GM21576 (cell line): ENCODE measurements around the gene CHD5.
"Not testable (repeated sequence)": the region's sequence is repeated elsewhere in the genome, so short reads cannot be mapped to it uniquely, and the experiment has no call there.

ENCODE experiments used
- ATAC-seq: cut with Tn5 transposase; IDR thresholded peaks from one replicate; pipeline ENCODE4 v1.9.1; 2021; ENCODE audit warnings: mild to moderate bottlenecking, moderate library complexity; ENCODE audit not compliant: unreplicated experiment

Gene CHD5

DNA sequence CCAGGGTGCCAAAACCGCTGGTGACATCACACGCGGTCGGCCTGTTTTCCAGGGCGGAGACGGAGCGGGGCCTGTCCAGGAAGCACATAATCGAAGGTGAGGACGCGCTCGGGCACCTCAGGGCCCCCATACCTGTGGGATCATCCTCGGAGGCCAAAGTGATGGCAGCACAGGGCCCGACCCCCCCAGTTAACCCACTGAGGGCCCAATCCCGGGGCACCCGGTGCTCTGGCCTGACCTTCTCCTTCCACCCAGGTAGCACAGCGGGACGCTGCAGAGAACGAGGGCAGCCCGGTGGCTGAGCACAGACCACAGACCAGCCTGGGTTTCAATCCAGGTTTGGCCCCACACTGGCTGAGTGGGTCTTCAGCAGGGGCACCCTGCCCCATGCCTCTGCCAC, 91.2 kb downstream of the CHD5 start:
- ATAC-seq, result no peak

DNA sequence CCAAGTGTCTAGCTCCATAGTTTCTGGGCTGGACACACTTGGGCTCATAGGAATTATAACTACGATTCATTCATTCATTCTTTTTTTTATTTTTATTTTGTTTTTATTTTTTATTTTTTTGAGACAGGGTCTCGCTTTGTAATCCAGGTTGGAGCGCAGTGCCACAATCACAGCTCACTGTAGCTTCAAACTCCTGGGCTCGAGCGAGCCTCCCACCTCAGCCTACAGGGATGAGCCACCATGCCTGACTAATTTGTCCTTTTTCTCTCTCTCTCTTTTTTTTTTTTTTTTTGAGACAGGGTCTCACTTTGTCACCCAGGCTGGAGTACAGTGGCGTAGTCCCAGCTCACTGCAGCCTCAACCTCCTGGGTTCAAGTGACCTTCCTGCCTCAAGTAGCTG, 92.2 kb downstream of the CHD5 start:
- no peak for ATAC-seq

DNA sequence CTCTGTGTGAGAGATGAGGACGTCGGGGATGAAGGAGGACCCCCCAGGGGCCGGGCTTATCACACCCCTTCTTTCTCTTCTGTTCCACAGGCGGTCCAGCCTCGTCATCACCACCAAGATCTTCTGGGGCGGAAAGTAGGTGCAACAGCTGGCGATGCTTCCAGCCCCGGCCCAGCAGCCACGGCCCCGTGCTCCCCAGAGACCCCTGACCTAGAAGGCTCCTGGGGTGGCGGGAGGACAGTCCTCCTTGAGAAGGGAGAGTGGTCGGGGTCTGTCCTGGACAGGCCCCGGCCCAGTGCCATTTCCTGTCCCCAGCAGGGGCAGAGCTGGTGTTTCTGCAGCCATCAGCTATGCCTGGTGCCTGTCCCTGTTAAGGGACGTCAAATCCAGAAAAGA, 92.7 kb downstream of the CHD5 start:
- no peak for ATAC-seq

DNA sequence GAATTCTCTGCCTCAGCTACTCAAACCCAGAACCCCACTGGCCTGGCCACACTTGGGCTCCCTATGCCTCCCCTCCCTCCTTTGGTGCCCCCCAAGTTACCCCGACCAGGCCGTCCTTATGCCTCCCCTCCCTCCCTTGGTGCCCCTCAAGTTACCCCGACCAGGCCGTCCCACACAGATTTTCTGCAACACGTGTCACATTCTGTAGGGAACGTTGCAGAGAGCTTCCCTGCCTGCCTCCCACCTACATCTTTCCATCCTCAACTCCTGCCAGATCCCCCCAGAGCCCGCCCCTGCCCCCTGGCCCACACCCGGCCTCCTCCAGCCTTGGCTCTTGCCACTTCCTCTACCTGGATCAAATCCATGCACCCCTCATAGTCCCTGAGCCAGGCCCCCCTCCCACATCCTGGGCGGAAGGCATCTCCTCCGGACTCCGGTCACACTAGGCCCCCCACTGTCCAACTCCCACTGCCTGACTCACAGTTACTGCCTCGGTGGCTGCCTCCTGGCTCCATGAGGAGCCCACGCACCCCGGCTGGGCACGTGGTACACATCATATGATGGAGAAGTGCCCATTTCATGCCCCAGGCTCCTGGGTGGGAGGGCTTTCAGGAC, 93.3 kb downstream of the CHD5 start:
- no peak for ATAC-seq

DNA sequence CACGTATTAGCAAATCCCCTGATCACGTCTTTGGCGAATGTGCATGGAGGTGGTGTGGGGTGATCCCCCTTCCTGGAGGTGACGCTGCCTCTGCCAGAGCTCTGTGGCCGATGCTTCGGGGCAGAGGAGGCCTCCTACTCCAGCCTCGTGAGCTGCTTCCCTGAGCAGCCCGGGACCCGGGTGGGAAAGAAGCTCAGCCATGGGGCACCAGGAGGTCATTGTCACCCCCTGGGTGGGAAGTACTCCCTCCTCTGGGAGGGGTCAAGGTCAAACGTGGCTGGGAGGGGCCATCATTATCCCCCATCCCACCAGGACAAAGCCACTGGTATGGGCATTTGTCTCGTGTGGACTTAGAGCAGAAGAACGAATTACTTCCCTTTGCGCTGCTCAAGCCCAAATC, 93.8 kb downstream of the CHD5 start:
- no peak for ATAC-seq

DNA sequence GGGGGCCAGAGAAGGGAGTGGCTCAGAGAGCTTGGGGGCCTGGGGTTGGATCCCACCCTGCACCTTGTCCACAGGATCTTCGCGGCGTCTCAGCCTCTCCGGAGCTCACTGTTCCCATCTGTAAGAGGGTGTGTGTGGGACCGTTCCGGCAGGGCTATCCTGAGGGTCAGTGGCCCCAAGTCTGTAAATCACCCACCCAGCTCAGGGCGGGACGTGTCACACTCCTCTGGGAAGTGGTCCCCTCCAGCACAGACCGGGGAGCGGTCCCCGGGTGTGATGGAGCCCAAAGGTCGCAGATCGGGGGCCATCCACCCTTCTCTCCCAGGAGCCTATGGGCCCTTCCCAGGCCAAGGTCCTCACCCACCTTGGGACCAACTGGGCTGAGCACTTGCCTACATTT, 94.5 kb downstream of the CHD5 start:
- no peak for ATAC-seq

DNA sequence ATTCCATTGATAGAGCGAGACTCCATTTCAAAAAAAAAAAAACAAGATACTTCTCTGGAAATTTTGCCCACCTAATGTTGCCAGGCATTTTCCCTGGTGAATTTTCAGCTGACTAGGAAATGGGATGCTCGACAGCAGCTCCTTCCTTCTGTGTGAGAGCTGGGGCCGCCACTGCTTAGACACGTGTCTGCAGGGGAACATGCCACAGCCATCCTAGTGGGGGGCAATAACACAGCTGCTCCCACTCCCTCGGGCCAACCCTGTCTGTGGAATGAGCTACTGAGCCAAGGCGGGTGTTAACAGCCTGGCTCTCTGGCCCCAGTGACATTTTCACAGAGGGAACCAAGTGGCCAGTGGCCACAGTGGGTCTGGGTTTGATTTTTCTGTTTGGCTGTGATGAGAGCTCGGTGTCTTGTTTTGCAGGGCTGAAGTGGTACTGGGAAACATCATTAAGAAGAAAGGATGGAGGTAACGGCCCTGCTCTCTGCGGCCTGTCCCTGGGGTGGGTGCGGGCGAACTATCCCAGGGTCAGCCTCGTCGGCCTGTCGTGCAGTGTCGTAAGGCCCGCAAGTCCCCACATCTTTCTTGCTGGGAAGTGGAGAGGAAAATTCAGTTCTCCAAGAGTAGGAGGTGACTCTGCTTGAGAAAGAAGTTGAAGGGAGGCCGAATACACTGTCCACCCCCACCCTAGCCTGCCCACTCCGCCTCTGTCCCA, 95.2 kb downstream of the CHD5 start:
- no peak for ATAC-seq

DNA sequence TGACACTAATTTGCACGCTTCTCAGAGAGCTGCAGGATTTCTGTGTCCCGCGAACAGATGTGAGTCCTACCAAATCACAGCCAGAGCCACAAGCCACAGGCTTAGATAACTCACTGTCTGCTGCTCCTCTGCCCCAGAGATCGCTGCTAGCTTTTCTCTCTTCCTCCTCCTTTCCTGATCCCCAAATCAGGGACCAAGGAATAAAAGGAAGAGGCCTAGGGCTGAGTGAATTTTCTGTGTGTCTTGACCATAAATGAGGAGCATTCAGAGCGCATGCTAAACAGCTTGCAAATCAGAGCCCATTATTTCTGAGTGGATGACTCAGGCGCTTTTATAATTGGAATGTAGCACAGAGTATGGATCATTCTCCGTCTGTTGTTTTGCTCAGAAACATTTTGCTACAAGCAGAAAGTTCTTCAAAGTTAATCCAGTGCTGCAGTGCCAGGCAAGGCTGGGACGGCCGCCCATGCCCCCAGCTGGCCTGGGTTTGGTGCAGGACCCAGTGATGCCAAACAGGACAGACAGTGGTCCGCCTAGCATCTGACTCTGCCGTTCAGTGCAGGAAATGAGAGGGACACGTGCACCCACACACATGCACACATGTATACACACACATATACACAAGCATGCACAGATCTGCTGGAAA, 96.2 kb downstream of the CHD5 start:
- no peak for ATAC-seq

DNA sequence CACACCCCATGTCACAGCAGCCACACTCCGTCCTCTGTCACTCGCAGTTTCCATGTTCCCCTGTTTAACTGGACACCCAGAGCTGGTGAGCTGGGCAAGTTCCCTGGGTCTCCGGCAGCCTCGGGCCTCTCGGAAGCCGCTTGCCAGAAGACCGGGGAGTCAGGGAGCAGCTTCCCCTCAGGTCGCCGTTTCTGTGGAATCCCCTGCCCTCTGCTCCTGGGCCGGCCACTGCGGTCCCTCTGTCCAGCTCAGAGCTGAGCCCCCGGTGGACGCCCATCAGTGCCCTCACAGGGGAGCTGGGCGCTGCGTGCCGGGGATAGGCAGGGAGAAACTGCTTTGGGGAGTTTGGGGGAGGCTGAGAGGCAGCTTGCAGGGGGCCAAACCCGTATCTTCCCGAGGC, 96.7 kb downstream of the CHD5 start:
- ATAC-seq, result no peak

DNA sequence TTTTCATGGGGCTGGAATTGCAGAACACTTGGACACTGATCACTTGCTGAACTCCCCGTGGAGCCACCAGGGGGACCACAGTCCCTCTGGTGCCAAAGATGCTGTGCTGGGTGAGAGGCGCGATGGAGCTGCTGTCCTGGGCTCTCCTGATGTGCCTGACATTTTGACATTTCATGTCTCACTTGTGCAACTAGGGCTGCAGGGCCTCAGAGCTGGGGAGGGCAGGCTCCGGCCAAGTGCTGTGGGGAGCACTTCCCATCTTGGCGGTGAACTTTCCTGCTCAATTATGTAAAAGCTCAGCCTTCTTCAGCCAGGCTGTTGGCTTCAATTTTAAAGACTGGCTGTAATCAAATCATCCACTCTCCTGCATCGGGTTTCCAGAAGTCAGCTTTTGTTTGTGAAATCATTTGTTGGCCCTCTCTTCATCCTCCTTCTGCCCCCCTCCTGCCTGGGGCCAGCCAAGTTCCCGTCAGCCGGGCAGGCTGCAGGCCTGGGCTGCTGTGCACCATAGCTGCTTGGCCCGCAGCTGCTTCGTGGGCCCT, 97.6 kb downstream of the CHD5 start:
- no peak for ATAC-seq

DNA sequence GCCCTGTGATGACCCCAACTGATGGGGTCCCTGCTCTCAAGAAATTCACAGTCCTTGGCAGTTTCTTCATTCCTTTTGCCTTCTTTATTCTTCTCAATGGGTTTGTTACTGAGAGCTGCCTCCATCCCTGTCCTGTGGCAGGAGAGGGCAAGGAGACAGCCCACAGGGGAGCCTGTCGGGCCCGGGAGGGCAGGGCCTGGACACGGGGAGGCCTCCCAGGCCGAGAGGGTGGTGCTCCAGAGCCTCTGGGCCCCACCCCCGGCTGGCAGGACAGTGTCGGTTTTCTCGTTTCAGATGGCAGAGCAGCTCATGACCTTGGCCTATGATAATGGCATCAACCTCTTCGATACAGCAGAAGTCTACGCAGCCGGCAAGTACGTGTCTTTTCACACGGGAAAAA, 98.2 kb downstream of the CHD5 start:
- ATAC-seq, result no peak

DNA sequence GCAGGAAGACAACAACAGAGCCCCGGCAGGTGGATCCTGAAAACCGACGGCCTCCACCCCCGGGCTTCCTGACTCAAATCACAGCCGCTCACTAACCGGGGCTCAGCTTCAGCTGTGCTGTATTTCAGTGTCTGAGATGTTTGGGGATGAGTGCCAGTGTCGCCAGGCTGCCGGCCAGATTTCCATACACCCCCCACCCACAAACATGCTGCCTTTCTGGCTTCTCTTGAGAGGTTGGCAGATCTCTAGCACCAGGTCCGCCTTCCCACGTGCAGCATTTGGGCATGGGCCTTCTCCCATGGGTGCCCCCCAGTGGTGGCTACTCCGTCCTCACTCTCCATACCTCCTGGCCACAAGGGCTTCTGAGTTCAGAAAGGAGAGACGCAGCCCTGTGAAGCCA, 99.7 kb downstream of the CHD5 start:
- no peak for ATAC-seq

DNA sequence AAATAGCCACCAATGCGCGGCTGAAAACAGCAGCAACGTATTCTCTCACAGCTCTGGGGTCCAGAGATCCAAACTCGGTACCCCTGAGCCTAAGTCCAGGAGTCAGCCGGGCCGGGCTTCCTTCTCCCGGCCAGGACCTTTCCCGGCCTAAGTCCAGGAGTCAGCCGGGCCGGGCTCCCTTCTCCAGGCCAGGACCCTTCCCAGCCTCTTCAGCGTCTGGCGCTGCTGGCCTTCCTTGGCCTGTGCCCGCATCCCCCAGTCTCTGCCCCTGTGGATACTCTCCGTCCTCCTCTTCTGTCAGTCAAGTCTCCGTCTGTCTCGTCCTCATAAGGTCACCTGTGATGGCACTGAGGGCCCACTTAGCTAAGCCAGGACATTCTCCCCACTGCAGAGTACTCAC, 102.2 kb downstream of the CHD5 start:
- no peak for ATAC-seq

DNA sequence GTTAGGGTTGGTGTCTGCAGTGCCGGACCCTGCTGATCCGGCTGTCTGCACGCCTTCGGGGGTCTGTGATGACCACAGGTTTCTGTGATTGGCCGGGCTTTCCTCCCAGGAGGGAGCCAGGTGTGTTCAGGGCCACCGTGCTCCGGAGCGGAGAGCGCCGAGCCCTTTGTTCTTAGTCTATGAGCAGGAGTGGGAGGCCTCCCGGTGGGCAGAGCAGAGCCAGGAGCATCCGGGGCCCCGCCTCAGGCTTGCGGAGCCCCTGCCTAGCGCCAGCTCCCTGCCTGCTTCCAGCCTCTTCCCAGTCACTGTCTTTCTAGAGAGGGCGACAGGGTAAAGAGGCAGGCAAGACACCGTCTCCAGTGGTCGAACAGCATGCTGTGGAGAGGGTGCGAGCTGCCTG, 102.6 kb downstream of the CHD5 start:
- no peak for ATAC-seq

DNA sequence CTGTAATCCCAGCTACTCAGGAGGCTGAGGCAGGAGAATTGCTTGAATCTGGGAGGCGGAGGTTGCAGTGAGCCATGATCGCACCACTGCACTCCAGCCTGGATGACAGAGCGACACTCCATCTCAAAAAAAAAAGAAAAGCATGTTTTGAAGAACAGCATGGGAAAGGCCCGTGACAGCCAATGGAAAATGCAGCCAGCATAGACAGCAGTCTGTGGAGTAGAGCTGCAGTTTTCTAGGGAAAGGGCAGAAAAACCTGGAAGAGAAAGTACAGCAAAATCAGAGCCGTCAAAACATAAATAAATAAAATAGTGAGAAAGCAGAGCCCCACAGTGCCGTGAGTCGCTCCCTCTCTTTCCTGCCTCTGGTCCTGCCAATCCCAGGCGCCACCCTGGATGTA, 103.1 kb downstream of the CHD5 start:
- not testable (repeated sequence) for ATAC-seq

DNA sequence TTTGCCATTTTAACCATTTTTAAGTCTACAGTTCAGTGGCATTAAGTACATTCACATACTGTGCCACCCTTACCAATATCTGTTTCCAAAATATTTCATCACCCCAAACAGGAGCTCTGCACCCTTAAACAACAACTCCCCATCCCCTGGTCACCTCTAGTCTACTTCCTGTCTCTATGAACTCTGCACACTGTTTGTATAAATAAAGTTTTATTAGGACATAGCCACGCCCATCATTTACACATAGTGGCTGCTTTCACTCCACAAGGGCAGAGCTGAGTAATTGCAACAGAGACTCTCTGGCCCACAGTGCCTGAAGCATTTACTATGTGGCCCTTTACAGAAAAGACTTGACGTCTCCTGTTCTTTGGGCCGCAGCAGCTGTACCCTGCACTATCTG, 104.4 kb downstream of the CHD5 start:
- no peak for ATAC-seq

DNA sequence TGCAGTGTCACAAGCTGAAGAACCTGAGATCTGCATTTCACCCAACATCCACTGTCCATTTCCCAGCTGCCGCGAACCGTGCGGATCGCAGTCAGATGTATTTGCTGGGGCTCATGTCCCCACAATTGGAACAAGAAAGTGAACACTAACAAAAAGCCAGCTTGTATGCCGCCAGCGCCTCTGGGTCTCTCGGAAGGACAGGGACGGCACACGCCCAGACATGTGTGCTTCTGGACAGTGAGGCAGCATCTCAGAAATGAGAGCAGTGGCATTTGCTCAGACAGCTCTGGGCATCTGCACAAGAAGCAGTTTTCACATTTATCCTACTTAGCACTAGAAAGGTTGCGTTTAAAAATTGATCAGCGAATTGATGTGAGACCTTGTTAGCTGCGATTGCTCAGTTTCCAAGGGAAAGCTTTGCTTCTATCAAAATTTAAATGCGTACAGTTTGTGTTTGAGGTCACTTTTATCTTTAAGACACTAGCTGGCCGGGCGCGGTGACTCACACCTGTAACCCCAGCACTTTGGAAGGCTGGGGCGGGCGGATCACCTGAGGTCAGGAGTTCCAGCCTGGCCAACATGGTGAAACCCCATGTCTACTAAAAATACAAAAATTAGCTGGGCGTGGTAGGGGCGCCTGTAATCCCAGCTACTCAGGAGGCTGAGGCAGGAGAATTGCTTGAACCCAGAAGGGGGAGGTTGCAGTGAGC, 105.8 kb downstream of the CHD5 start:
- ATAC-seq, result no peak

DNA sequence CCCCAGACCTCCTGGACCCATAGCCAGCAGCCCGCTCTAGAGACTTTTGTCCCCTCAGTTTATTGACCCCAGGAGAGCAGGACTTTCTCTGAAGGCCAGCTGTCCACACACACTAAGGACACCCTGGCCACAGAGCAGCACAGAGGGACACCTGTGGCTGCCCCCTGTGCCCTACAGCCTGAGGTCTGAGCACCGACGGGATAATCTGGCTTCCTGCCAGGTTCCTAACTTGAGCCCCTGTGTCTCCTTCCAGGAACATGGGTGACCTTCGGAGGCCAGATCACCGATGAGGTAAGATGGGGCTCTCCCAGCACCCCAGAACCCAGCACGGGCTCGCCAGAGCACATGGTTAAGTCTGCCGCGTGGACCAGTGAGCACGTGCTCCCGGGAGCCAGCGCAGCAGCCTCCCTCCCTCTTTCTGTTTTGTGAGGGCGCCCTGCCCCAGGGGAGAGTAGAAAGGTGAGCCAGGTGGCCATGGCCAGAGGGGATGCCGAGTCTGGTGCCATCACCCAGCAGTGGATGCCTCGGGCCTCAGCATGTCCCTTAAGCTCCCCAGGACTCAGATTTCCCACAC, 106.6 kb downstream of the CHD5 start:
- no peak for ATAC-seq

DNA sequence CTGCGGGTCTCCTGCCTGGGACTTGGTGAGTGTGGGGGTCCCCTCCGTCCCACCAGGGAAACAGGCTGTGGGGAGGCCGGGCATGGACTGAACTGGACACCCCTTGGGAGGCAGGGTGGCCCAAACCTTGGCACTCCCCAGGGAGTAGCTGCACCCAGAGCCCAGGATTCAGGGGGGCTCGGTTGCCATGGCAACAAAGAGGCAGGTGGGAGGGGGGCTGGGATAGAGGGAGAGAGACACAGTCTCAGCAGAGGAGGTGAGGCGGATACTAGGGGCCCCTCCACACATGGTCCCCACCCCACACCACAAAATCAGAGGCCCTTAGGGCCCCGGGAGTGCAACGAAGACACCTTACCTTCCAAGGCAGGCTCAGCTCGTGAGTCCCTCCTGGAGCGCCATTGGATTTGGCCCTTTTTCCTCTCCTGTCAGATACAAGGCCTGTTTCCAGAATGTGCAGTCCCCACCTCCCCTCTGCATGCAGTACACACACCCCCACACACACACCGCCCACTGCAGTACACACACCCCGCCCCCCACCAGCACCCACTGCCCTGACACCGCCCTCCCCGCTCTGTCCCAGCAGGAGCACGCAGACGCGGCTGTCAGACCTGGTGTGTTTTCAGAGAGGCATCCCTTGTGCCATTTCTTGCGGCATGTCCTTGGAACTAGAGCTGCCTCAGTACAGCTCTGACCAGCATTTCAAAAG, 107.2 kb downstream of the CHD5 start:
- no peak for ATAC-seq

DNA sequence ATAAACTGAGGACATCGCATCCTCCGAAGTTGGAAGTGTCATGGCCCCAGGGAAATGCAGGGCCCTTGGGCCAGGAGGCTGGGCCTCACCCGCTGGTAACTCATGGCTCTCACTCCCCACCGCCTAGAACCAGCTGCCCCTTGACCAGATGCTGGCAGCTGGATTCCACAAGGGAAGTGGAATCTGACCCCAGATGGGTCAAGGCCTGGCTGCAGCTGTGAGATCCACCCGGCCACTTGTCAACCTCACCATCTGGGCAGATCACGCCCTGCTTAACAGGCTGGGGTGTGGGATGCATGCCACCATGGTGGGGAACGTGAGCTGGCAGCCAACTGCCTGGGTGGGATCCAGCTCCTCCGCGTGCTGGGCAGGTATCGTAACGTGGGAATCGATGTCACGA, 108.9 kb downstream of the CHD5 start:
- ATAC-seq, result no peak
